Caco-2 (cell line): ENCODE data around the gene SP2. TPM values are rescaled to one million over a fixed set of nuclear protein-coding genes. Genes with fewer than 3 reads are reported as not detected.

Experiments used
- BruUV-seq: library from RNA; stranded (reverse); fragments of 400-500 nt; replicated peaks from 2 replicates; lab custom pipeline; 2021; lab: Mats Ljungman, UMichigan
- CTCF ChIA-PET: fragments of 300-600 bp; sonication (Branson Sonifier 250); formaldehyde crosslinking; loops from one replicate; lab custom pipeline; 2022; ENCODE audit warnings: antibody characterized with exemption; lab: Charles Lee
- POLR2A ChIA-PET: fragments of 300-600 bp; sonication (Branson Sonifier 250); formaldehyde crosslinking; loops from one replicate; lab custom pipeline; 2022; ENCODE audit warnings: antibody characterized with exemption; lab: Charles Lee
- DNase-seq, 2 experiments: peaks; one replicate each; pipeline versions ENCODE4 v3.0.0 to v3.0.0-alpha.2; 2020 to 2022
- H3K27me3 ChIP-seq: replicated peaks from 2 replicates; pipeline ENCODE4 v1.6.0; 2011; ENCODE audit warnings: low read length; ENCODE audit not compliant: control insufficient read depth, insufficient read depth
- H3K36me3 ChIP-seq: 2 replicates; pipeline ENCODE4 v1.5.1; 2011; ENCODE audit warnings: low read length; ENCODE audit not compliant: control insufficient read depth, insufficient read depth
- H3K4me1 ChIP-seq: fragments of 250-450 bp; sonication (Bioruptor Pico); 2 replicates; pipeline ENCODE4 v1.5.1; 2020; ENCODE audit warnings: mild to moderate bottlenecking
- H3K4me3 ChIP-seq: 2 replicates; pipeline ENCODE4 v1.5.1; 2011; ENCODE audit warnings: low read depth, mild to moderate bottlenecking, control low read depth, low read length
- H3K9me3 ChIP-seq: fragments of 250-450 bp; sonication (Bioruptor Pico); 2 replicates; pipeline ENCODE4 v1.5.1; 2020; ENCODE audit warnings: mild to moderate bottlenecking, moderate library complexity
- H3K27ac Mint-ChIP-seq: one replicate; pipeline ENCODE4 v1.8.0; 2022; ENCODE audit warnings: mixed read lengths; ENCODE audit not compliant: unreplicated experiment
- H3K27me3 Mint-ChIP-seq: one replicate; pipeline ENCODE4 v1.8.0; 2022; ENCODE audit warnings: mixed read lengths; ENCODE audit not compliant: insufficient read depth, unreplicated experiment
- H3K36me3 Mint-ChIP-seq: one replicate; pipeline ENCODE4 v1.8.0; 2022; ENCODE audit warnings: mild to moderate bottlenecking, mixed read lengths; ENCODE audit not compliant: insufficient read depth, unreplicated experiment
- H3K4me1 Mint-ChIP-seq: one replicate; pipeline ENCODE4 v1.8.0; 2022; ENCODE audit warnings: low read depth, mixed read lengths; ENCODE audit not compliant: unreplicated experiment
- H3K4me3 Mint-ChIP-seq: one replicate; pipeline ENCODE4 v1.8.0; 2022; ENCODE audit warnings: mild to moderate bottlenecking, moderate library complexity, mixed read lengths; ENCODE audit not compliant: unreplicated experiment
- H3K9me3 Mint-ChIP-seq: one replicate; pipeline ENCODE4 v1.8.0; 2022; ENCODE audit warnings: mixed read lengths; ENCODE audit not compliant: unreplicated experiment
- intact Hi-C: fragments of 100-400 bp; cut with micrococcal nuclease; formaldehyde crosslinking; loops from one replicate; pipeline ENCODE4 v1.10.0; 2022; ENCODE audit not compliant: unreplicated experiment
- total RNA-seq: library from RNA; stranded (reverse); gene quantifications from 2 replicates; pipeline ENCODE4 v1.2.3, GENCODE V29; 2022
- TF ChIP-seq, protein P1 (sequence below), 2 experiments: fragments of 200-600 bp in 1 of 2; IDR thresholded peaks; 1 replicate in 1 of 2; 2 replicates in 1 of 2; pipeline versions ENCODE4 v1.5.1 to v1.8.0; 2011 to 2022; ENCODE audit warnings: antibody characterized with exemption in 1 of 2, control low read depth in 1 of 2, inconsistent platforms in 1 of 2, low read depth in 1 of 2, low read length in 1 of 2, mild to moderate bottlenecking in 1 of 2, moderate library complexity in 1 of 2; ENCODE audit not compliant: insufficient read depth in 1 of 2, severe bottlenecking in 1 of 2, unreplicated experiment in 1 of 2

Gene SP2
- total RNA-seq, 1 experiment from 2014 or later, result 25.2 TPM

DNA sequence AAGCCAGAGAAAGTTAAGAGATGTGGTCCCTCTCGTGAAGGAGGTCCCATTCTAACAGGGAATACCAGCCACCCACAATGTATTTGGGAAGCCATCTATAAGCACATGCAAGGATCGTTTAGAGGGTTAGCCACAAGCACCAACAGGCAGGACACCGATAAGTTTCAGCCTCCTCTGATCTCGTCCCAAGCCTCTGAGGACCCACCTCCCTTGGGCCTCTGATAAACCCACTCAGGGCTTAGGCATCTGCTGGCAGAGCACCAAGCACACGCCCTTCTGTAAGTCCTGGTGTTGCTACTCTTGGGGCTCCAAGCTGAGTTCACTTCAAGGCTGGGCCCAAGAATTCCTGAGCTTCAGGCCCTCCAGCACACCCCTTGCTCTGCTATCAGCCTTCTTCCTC lies 39.9 kb downstream of the SP2 start:
- H3K36me3 ChIP-seq, result no peaks in the 10 kb centered on the region
- H3K9me3 Mint-ChIP-seq, result no peaks in the 10 kb centered on the region
- H3K27ac Mint-ChIP-seq, result no peak overlapping the region
- no peaks in the 10 kb centered on the region for H3K27me3 Mint-ChIP-seq
- peaks cover 5% of the 10 kb centered on the region for H3K4me1 Mint-ChIP-seq
- no peak overlapping the region for H3K4me3 ChIP-seq
- no peaks in the 10 kb centered on the region for H3K9me3 ChIP-seq
- ChIA-PET POLR2A (interaction anchor here (0.5 kb wide), 1 partner anchor 30 kb away, joined by 3 read pairs; no protein-coding TSS in a partner anchor), CTCF (interaction anchor here (1.1 to 1.4 kb wide), 2 partner anchors 11 to 35 kb away, joined by 7 to 10 read pairs; partner anchors contain the start of gene CDK5RAP3)
- H3K4me3 Mint-ChIP-seq, result no peak overlapping the region
- 0 out of 2 replicates have a peak, but pooled peaks cover 6% of the 10 kb centered on the region for H3K4me1 ChIP-seq
- intact Hi-C loops, result no loop called here
- peaks cover 21% of the 10 kb centered on the region for H3K36me3 Mint-ChIP-seq
- TF ChIP-seq, protein P1, sequence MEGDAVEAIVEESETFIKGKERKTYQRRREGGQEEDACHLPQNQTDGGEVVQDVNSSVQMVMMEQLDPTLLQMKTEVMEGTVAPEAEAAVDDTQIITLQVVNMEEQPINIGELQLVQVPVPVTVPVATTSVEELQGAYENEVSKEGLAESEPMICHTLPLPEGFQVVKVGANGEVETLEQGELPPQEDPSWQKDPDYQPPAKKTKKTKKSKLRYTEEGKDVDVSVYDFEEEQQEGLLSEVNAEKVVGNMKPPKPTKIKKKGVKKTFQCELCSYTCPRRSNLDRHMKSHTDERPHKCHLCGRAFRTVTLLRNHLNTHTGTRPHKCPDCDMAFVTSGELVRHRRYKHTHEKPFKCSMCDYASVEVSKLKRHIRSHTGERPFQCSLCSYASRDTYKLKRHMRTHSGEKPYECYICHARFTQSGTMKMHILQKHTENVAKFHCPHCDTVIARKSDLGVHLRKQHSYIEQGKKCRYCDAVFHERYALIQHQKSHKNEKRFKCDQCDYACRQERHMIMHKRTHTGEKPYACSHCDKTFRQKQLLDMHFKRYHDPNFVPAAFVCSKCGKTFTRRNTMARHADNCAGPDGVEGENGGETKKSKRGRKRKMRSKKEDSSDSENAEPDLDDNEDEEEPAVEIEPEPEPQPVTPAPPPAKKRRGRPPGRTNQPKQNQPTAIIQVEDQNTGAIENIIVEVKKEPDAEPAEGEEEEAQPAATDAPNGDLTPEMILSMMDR (IDR thresholded peaks at IDR 0.05; ENCODE audit: insufficient read depth in 1 of 2, low read depth in 1 of 2, low read length in 1 of 2, severe bottlenecking in 1 of 2, unreplicated experiment in 1 of 2), result no peak
- no peaks in the 10 kb centered on the region for H3K27me3 ChIP-seq
- DNase-seq, result no peak
- BruUV-seq, result no TSS peak

DNA sequence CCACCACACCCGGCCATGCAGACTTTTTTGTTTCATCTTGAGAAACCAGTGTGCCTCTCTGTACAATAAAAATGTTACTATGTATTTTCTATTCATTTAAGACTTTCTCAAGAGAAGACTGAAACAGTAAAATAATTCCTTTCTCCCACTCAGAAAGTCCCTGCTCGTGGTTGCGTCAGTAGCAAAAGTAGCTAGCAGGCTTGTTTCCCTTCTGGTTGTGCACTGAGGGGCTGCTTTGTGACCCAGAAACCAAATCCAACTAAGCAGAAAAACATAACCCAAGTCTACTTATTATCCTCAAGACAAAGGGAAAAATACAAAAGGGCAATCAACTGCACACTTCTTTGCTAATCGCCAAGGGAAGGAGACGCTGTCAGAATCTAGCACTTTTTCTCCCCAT lies 41.9 kb downstream of the SP2 start:
- TF ChIP-seq, protein P1 (IDR thresholded peaks at IDR 0.05; ENCODE audit: insufficient read depth in 1 of 2, low read depth in 1 of 2, low read length in 1 of 2, severe bottlenecking in 1 of 2, unreplicated experiment in 1 of 2), result no peak
- POLR2A ChIA-PET, result interaction anchor here (1.3 to 2.0 kb wide), 2 partner anchors 9 to 33 kb away, joined by 5 to 7 read pairs; partner anchors contain the start of gene CDK5RAP3
- peaks cover 12% of the 10 kb centered on the region; the same call in 1 of the 2 replicates for H3K4me1 ChIP-seq

DNA sequence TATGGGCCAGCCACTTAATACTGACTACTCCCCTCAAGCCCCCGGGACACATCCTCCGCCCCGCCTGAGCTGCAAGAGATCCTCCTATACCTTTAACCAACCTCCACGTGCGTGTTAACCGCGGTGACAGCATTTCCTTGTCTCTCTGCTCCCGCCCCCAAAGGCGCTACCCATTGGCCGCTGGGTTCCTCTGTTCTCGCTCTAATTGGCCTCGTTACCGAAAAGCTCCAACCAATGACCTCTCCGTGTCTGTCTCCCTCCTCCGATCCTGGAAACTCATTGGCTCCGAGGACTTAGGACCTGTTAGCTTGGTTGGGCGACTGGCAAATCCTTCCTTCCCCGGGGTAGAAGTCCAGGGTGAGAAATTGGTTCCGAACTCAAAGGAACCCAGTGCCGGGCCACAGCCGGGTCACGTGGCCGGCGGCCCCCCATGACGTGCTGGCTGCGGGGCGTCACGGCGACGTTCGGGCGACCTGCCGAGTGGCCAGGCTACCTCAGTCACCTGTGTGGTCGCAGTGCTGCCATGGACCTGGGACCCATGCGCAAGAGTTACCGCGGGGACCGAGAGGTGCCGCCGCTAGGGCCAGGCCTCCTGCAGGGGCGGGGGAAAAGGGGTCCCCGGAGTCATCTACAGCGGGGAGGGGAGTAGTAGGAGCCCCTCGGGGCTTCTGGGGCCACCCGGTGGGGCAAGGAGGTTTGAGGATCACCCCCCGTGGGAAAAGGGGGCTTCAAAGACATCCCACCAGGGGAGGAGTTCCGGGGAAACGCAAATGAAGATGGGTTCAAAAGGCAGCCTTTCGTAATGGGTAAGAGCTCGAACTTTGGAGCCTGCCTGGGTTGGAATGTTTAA lies 45.4 kb downstream of the SP2 start, which contains the start of gene PNPO:
TSS of gene PNPO (plus strand) at position 326 of the 850 bp plus-strand sequence. CDS start at position 431, 105 bp downstream.
- H3K36me3 Mint-ChIP-seq, result peaks cover 33% of the 10 kb centered on the region
- peak within 1 kb of the TSS; percentile 82 for H3K4me3 Mint-ChIP-seq
- no peaks in the 10 kb centered on the region for H3K27me3 Mint-ChIP-seq
- ChIA-PET CTCF (interaction anchor here (0.5 to 7.0 kb wide), 38 partner anchors 9 to 1621 kb away, joined by 3 to 219 read pairs (median 5); partner anchors contain the start of genes CDK5RAP3, LRRC46, MRPL10 and PRR15L), POLR2A (interaction anchor here (0.5 to 2.3 kb wide), 41 partner anchors 9 to 1719 kb away, joined by 3 to 70 read pairs (median 4); partner anchors contain the start of genes CDK5RAP3, HOXB13, KPNB1 and LRRC46)
- H3K27ac Mint-ChIP-seq, result peak within 1 kb of the TSS; percentile 75
- H3K4me1 ChIP-seq, result peaks cover 12% of the 10 kb centered on the region; the same call in 1 of the 2 replicates
- peak; percentile 100 for DNase-seq
- TF ChIP-seq, protein P1 (IDR thresholded peaks at IDR 0.05; ENCODE audit: insufficient read depth in 1 of 2, low read depth in 1 of 2, low read length in 1 of 2, severe bottlenecking in 1 of 2, unreplicated experiment in 1 of 2), result peak; percentile 45 to 48
- H3K4me1 Mint-ChIP-seq, result peaks cover 23% of the 10 kb centered on the region
- peaks cover 7% of the 10 kb centered on the region for H3K36me3 ChIP-seq
- no peaks in the 10 kb centered on the region for H3K9me3 ChIP-seq
- no peaks in the 10 kb centered on the region for H3K9me3 Mint-ChIP-seq
- H3K27me3 ChIP-seq, result no peaks in the 10 kb centered on the region
- BruUV-seq, result no TSS peak
- intact Hi-C loops, result loop anchor here (1.0 kb wide), 3 partner anchors 8 to 107 kb away; partner anchors contain the start of gene NFE2L1
- H3K4me3 ChIP-seq, result peak within 1 kb of the TSS; percentile 69

More for the DNA sequence above, 41.9 kb downstream of the SP2 start:
- H3K36me3 Mint-ChIP-seq, result peaks cover 33% of the 10 kb centered on the region
- no peak overlapping the region for H3K4me3 Mint-ChIP-seq
- CTCF ChIA-PET, result interaction anchor here (0.7 to 1.9 kb wide), 4 partner anchors 9 to 33 kb away, joined by 3 to 4 read pairs (median 4); partner anchors contain the start of gene CDK5RAP3
- intact Hi-C loops, result no loop called here
- Histone ChIP-seq H3K4me3 (no peak overlapping the region), H3K36me3 (no peaks in the 10 kb centered on the region), H3K9me3 (no peaks in the 10 kb centered on the region), H3K27me3 (no peaks in the 10 kb centered on the region)
- no peak overlapping the region for H3K27ac Mint-ChIP-seq
- peaks cover 17% of the 10 kb centered on the region for H3K4me1 Mint-ChIP-seq
- no peak for DNase-seq
- no peaks in the 10 kb centered on the region for H3K9me3 Mint-ChIP-seq
- no peaks in the 10 kb centered on the region for H3K27me3 Mint-ChIP-seq
- BruUV-seq, result no TSS peak
